ENCODE measurements around the gene ACTN4. TPM values are rescaled to one million over a fixed set of nuclear protein-coding genes. Genes with fewer than 3 reads are reported as not detected.

ACTN4 gene
- total RNA-seq, 1 donor from 2014 or later, result 125 TPM

- DNase-seq, result no peak
- intact Hi-C loops (cut with DNase I), result no loop called here
- no peak for ATAC-seq (ENCODE audit: poor library complexity)
Observed at GRCh38 chr19:38669552-38669951, 22.1 kb downstream of the ACTN4 start.

DNA sequence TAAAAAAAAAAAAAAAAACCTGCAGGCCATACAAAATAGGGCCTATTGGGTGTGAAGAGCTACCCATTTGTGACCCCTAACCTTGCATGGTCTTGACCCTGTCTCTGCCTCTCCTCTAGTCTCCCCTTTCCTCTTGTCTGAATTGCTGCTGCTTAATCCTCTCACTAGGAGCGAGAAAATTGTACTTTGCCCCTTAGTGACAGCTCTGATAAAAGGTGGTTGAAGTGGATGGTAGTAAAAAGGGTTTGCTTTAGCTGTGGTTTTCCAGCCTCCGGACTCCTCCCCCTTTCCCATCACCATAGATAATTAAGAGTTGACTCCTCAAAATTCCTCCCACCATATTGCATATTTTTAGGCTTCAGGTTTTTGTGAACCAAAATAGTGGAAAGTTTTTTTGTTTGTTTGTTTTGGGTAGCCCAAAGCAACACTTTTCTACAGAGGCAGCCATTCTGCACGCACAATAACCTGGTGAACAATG is 23.5 kb downstream of the ACTN4 start:
- DNase-seq (no peak), ATAC-seq (ENCODE audit: poor library complexity) (peak; percentile 39)
- intact Hi-C loops (cut with DNase I), result no loop called here

- peak; percentile 8 for ATAC-seq (ENCODE audit: poor library complexity)
- DNase-seq, result no peak
- intact Hi-C loops (cut with DNase I), result no loop called here
Observed at GRCh38 chr19:38671654-38672053, 24.2 kb downstream of the ACTN4 start.

DNA sequence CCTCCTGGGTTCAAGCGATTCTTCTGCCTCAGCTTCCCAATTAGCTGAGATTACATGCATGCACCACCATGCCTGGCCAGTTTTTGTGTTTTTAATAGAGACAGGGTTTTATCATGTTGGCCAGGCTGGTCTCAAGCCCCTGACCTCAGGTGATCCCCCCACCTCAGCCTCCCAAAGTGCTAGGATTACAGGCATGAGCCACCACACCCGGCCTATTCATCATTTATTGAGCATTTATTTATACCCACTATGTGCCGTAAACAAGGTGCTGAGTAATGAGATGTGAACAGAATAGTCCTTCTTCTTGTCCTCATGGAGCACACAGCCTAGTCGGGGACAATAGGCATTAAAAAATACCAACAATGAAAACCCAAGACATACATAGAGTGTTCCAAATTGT is 25.6 kb downstream of the ACTN4 start:
- intact Hi-C loops (cut with DNase I), result no loop called here
- no peak for DNase-seq

DNA sequence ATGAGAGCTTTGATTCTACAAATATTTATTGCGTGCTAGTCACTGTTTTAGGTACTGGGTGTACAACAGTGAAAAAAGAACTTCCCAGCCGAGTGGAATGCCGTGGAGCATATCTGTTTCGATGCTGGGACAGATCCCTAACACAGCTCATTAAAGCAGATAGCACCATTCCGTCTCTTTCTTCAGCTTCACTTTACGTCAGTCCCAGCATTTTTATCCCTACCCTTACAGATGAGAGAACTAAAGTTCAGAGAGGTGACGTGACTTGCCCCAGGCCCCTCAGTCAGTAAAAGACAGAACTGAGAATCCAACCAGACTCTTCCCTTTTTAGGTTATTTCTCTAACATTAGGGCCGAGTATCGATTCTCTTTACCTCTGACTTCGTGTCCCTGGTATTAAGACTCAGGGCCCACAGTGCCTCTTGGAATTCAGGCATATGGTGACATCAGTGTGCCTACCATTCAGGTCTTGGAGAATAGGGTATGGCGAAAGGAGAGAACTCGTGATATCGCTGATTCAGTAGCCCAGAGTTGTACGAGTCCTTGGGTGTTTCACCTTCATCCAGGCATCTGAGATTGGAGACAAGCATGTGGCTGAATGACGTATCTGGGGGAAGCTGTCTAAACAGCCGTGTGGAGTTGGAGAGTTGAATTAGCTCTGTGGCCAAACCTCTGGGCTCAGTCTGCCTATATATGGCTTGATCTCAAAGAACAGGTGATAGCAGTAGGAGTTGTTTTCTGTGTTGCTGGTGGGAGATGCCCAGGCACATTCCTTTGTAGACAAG is 27.1 kb downstream of the ACTN4 start:
- intact Hi-C loops (cut with DNase I), result no loop called here
- DNase-seq (no peak), ATAC-seq (ENCODE audit: poor library complexity) (peak; percentile 71)

More for the DNA sequence above, 25.6 kb downstream of the ACTN4 start:
- ATAC-seq (ENCODE audit: poor library complexity), result no peak

- ATAC-seq (ENCODE audit: poor library complexity), result no peak
- DNase-seq, result no peak
- intact Hi-C loops (cut with DNase I), result no loop called here
Observed at GRCh38 chr19:38675611-38676010, 28.2 kb downstream of the ACTN4 start.

- intact Hi-C loops (cut with DNase I), result no loop called here
- ATAC-seq (ENCODE audit: poor library complexity) (peak; percentile 1), DNase-seq (no peak)
Observed at GRCh38 chr19:38676023-38676877, 28.8 kb downstream of the ACTN4 start.

DNA sequence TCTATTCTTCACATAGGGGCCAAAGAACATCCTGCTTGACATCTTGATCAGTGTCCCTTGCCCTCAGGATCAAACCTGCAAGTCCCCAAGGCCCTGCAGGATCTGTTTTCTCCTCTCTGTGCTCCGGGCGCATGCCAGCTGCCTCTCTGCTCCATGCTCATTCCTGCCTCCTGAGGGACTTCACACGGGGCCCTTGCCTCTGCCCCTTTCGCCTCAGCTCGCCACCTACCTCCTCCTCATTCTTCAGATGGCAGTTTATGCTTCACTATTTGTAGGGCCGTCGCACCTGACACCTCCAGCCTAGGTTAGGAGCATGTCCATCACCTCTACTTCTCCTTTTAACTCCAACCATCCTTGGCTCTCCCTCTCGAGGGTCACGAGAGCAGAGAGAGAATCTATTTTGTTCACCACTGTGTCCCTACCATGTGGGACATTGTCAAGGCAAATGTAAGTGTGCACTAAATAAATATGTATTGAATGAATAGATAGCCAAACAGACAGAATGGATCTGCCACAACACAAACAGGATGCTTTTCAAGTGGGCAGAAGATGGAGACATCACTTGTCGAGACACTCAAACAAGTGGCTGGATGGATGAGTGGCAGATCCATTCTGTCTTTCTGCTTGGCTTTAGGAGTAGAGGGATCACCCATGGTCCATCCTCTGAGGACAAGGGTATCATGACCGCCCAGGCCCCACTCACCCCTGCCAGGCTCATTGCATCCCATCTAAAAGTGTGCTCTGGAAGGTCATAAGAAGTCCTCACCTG is 29.6 kb downstream of the ACTN4 start:
- ATAC-seq (ENCODE audit: poor library complexity) (no peak), DNase-seq (no peak)
- intact Hi-C loops (cut with DNase I), result no loop called here

DNA sequence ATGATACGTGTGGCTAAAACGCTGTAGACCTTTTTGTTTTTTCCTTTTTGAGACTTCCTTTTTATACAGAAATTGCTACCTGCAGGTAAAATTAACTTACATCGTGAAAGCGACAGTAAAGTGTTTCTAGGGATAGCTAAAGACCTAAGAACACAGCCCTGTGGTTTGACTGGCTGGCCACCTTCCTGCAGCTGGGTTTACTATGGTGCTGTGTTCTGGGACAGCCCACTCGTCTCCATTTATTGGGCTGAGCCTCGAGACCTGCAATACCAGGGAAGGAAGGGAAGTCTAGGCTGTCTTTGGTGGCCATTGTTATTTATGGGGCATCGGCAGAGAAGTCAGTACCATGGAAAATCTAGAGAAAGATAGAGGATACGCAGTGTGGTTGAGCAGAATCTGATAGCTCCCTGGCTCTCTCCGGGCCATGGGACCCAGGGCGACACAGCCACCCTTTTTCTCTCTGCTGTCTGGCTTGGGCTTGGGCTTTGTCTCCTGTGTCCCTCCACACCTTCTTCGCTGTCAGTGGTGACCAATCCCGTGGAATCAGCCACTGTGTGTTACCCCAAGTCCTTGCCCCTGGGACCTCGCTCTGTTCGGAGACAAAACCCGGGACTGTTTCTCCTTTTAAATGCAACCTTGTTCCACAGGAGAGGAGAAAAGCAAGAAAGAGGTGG is 30.9 kb downstream of the ACTN4 start:
- DNase-seq (no peak), ATAC-seq (ENCODE audit: poor library complexity) (no peak)
- intact Hi-C loops (cut with DNase I), result no loop called here

DNA sequence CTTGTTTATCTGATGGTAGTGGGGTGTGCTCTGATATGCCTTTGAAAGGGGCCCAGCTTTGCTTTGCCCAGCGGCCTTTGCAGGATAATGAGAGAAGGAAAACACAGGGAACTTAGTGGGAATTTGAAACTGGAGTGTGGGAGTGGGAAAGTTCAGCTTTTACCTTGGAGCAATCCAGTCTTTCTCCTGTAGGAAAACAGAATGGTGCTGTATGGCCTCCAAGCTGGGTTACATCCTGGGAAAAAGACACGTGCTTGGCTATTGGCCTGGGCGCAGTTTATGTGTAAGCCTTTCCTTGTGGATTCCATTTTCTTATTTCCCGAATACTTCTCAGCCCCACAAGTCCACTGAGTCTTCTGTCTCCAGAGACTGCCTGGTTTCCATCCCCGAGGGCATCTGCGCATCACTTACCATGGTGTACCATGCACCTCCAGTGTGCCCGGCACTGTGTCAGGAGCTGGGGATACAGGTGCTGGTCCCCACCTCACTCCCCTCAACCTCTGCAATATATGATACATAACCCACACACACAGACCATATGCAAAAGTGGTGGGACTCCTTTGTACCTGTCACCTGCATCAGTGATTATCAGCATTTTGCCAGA is 31.5 kb downstream of the ACTN4 start:
- intact Hi-C loops (cut with DNase I), result no loop called here
- no peak for DNase-seq
- ATAC-seq (ENCODE audit: poor library complexity), result no peak

- DNase-seq (no peak), ATAC-seq (ENCODE audit: poor library complexity) (no peak)
- intact Hi-C loops (cut with DNase I), result no loop called here
Observed at GRCh38 chr19:38679839-38680238, 32.4 kb downstream of the ACTN4 start.

DNA sequence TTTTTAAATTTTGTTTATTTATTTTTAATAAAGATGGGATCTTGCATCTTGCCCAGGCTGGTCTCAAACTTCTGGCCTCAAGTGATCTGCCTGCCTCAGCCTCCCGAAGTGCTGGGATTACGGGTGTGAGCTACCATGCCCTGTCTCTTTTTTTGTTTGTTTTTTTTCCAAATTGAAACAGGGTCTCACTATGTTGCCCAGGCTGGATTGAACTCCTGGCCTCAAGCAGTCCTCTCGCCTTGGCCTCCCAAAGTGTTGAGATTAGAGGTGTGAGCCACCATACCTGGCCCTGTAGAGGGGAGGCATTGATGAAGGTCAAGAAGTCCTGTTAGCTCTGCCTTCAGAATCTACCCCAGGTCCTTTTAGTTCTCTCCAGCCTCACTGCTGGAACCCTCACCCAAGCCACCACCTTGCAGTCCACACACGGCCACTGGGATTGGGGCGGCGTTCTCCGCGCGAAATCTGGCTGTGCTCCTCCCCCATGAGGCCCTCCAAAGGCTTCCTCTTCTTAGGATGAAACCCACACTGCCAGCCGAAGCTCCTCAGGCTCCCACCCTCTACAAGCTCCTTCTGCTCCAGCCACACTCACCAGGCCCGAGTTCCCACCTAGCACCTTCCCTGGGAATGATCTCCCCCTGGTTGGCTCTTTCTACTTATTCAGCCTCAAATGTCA is 34.9 kb downstream of the ACTN4 start:
- intact Hi-C loops (cut with DNase I), result no loop called here
- DNase-seq, result no peak

DNA sequence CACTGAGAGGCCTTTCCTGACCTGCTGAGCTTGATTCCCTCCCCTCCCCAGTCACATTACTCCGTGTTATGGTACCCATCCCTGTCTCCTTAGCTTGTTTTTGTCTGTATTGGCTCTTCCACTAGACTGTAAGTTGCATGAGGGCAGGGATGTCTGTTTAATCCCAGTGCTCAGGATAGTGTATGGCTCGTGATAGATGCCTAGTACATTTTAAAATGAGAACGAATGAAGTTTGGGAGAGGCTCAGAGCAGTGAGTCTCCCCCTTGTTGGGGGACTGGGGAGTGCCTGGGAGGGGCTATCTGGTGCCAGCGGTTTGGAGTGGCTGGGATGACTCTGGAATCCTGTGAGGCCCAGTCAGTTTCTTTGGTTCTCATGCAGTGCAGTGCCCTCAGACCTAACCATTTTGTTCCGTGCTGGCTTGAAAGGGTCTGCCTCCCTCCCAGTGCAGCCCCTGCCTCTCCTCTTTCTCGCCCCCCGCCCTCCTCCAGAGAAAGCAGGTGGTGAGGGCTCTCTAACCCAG is 35.5 kb downstream of the ACTN4 start:
- intact Hi-C loops (cut with DNase I), result no loop called here
- DNase-seq, result no peak
- ATAC-seq (ENCODE audit: poor library complexity), result peak; percentile 9

More for the DNA sequence above, 34.9 kb downstream of the ACTN4 start:
- no peak for ATAC-seq (ENCODE audit: poor library complexity)

DNA sequence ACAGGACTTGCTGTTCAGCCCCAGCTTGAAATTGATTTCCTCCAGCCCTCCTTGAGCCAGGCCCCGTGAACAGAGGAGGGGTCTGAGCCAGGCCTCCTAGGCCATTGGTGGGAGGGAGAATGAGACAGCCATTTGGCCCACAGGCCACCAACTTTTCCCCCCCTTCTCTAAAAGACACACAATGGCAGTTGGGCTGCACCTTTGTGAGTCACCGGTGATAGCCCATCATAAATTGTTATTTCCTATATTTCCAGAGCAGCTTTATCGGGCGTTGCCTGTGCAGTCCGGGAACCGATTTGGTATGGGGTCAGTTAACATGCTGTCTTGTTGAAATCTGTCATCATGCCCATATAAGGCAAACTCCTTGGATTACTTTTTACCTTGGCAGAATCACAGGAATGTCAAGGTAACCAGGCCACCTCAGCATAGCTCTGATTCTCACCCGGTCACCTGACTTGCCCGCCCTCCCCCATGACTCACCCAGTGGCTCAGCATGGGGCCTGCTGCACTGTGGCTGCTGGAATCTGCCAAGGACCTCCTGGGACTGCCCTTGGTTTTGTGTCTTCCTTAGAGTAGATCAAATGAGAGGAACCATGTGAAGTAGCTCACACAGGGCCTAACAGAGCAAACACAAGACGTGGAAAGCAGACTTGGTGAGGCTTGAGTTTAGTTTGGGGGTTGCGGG is 36.1 kb downstream of the ACTN4 start:
- peak; percentile 67 for ATAC-seq (ENCODE audit: poor library complexity)
- intact Hi-C loops (cut with DNase I), result no loop called here
- DNase-seq, result peak; percentile 70

DNA sequence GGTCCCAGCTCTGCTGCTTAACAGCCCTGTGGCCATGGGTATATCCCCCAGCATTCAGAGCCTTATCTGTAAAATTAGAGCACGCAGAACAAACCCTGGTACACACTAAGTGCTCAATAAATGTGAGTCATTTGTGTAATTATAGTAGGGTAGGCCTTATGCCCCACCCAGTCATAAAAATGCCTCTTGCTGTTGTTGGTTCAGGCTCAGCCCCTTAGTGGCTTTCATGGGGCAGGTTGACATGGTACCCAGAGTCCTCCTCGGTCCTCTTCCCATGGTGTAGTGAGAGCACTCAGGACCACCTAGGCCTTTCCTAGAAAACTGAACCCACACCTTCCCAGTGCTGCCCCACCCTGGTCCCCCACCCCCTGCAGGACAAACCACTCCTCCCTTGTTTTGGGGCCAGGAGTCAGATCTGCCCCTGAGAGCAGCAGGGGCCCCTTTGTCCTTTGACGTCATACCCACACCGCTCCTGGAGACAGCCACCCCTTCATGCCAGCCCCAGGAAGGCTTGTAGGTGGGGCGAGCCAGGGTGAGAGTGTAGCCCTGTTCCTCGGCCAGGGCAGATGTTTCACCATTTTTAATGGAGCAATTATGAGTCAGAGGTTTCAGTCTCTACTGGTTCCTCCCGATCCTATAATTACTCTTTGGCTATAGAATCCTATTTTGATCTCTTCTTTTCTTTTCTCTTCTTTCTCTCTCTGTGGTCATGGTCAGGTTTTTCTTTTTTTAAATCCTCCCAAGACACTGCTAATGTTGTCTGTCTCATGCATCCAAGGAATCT is 36.8 kb downstream of the ACTN4 start:
- intact Hi-C loops (cut with DNase I), result no loop called here
- ATAC-seq (ENCODE audit: poor library complexity) (peak; percentile 55), DNase-seq (no peak)
